Coronary artery (tissue), 2 donors: ENCODE data around the gene ZNF684.
"Not testable (repeated sequence)": the region's sequence is repeated elsewhere in the genome, so short reads cannot be mapped to it uniquely, and the experiment has no call there.

ENCODE experiments used
- DNase-seq: peaks from one replicate; pipeline ENCODE4 v3.0.0-alpha.2; 2017; ENCODE audit warnings: low spot score
- H3K27ac ChIP-seq, 2 donors: fragments of 200-600 bp; sonication (generic); one replicate each; pipeline ENCODE4 v1.5.1; 2016 to 2019
- H3K4me3 ChIP-seq: fragments of 200-600 bp; sonication (generic); 2 replicates; pipeline ENCODE4 v1.5.1; 2016; ENCODE audit warnings: mild to moderate bottlenecking, moderate library complexity
- TF ChIP-seq, protein P1 (sequence below): fragments of 200-600 bp; sonication (generic); IDR thresholded peaks from one replicate; pipeline ENCODE4 v1.5.1; 2019; ENCODE audit warnings: antibody characterized with exemption

The ZNF684 gene

DNA sequence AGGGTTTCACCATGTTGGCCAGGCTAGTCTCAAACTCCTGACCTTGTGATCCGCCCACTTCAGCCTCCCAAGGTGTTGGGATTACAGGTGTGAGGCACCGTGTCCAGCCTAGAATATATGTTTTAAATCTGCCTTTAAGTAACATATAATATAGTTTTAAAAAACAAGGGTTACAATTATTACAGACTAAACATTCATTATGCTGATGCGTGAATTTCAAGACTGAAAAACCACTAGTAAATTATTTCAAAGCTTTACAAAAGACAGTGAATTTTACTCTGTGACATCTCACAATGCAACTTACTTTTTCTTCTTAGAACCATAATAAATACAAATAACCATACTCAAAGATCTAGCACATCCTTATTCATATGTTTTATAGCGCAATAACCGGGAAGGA, 24.7 kb downstream of the ZNF684 start:
- DNase-seq: no peak
- TF ChIP-seq, protein P1, sequence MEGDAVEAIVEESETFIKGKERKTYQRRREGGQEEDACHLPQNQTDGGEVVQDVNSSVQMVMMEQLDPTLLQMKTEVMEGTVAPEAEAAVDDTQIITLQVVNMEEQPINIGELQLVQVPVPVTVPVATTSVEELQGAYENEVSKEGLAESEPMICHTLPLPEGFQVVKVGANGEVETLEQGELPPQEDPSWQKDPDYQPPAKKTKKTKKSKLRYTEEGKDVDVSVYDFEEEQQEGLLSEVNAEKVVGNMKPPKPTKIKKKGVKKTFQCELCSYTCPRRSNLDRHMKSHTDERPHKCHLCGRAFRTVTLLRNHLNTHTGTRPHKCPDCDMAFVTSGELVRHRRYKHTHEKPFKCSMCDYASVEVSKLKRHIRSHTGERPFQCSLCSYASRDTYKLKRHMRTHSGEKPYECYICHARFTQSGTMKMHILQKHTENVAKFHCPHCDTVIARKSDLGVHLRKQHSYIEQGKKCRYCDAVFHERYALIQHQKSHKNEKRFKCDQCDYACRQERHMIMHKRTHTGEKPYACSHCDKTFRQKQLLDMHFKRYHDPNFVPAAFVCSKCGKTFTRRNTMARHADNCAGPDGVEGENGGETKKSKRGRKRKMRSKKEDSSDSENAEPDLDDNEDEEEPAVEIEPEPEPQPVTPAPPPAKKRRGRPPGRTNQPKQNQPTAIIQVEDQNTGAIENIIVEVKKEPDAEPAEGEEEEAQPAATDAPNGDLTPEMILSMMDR: no peak
- Histone ChIP-seq H3K4me3 (no peak overlapping the region), H3K27ac (no peak overlapping the region)

DNA sequence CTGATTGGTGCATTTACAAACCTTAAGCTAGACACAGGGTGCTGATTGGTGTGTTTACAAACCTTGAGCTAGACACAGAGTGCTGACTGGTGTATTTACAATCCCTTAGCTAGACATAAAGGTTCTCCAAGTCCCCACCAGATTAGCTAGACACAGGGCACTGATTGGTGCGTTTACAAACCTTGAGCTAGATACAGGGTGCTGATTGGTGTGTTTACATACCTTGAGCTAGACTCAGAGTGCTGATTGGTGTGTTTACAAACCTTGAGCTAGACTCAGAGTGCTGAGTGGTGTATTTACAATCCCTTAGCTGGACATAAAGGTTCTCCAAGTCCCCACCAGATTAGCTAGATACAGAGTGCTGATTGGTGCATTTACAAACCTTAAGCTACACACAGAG, 26.8 kb downstream of the ZNF684 start:
- not testable (repeated sequence) for DNase-seq, H3K4me3 ChIP-seq, H3K27ac ChIP-seq

- H3K27ac ChIP-seq: no peak overlapping the region
- TF ChIP-seq, protein P1: no peak
- DNase-seq: no peak
- H3K4me3 ChIP-seq: no peak overlapping the region
Measured at GRCh38 chr1:40562185-40562584, 30.7 kb downstream of the ZNF684 start.

DNA sequence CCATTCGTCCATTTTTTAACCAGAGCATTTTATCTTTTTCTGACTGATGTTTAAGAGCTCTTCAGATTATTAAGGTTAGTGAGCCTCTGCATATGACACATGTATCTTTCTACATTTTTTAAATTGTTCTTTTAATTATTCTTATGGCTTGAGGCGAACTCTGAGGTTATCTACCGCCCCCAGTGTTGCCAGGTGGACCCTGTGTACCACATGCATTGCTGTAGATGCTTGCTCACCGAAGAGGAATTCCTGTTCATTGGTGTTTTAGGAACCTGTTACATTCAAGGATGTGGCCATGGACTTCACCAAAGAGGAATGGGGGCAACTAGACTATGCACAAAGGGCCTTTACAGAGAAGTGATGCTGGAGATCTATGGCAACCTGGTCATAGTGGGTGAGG, 31.8 kb downstream of the ZNF684 start:
- Histone ChIP-seq H3K4me3 (no peak overlapping the region), H3K27ac (no peak overlapping the region)
- TF ChIP-seq, protein P1: no peak
- DNase-seq: no peak

- Histone ChIP-seq H3K27ac (no peak overlapping the region), H3K4me3 (no peak overlapping the region)
- TF ChIP-seq, protein P1: no peak
- no peak for DNase-seq
Measured at GRCh38 chr1:40564506-40564905, 33.1 kb downstream of the ZNF684 start.

DNA sequence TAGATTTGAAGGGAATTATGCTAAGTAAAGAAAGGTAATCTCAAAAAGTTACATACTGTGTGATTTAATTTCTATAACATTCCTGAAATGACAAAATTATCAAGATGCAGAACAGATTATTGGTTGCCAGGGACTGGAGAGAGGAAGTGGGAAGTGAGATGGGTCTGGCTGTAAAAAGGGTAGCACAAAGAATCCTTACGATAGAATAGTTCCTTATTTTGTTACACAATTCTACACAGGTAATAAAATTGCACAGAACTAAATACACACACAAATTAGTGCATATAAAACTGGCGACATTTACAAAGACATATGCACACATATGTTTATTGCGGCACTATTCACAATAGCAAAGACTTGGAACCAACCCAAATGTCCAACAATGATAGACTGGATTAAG, 33.5 kb downstream of the ZNF684 start:
- TF ChIP-seq, protein P1: no peak
- no peak for DNase-seq
- no peak overlapping the region for H3K27ac ChIP-seq
- H3K4me3 ChIP-seq: no peak overlapping the region

DNA sequence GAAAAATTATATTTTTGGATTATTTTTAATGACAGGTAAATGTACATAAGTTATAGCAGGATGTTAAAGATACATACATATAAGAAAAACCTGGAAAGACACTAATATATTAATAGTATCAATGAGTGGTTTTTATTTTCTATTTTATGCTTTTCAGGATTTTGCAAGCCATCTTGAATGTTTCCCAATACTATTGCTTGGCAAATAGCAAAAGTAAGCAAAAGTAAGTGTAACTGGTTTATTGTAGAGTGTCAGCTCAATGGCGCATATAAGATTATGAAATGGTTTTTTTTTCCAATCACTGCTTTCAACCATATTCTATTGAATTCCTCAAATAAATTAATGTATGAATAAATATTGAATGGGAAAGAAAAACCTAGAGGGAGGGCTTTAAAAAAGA, 36.4 kb downstream of the ZNF684 start:
- no peak overlapping the region for H3K4me3 ChIP-seq
- no peak for DNase-seq
- TF ChIP-seq, protein P1: no peak
- H3K27ac ChIP-seq: no peak overlapping the region

DNA sequence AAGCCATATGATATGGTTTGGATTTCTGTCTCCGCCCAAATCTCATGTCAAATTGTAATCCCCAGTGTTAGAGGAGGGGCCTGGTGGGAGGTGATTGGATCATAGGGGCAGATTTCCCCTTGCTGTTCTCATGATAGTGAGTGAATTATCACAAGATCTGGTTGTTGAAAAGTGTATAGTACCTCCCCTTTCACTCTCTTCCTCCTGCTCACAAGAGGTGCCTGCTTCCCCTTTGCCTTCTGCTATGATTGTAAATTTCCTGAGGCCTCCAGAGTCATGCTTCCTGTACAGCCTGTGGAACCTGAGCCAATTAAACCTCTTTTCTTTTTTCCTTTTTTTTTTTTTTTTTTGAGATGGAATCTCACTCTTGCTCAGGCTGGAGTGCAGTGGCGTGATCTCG, 43.4 kb downstream of the ZNF684 start:
- H3K4me3 ChIP-seq, DNase-seq, H3K27ac ChIP-seq: not testable (repeated sequence)
